HG02623 (cell line): ENCODE measurements around the gene NR3C1.

Experiments
- ATAC-seq: cut with Tn5 transposase; IDR thresholded peaks from one replicate; pipeline ENCODE4 v1.9.1; 2021; ENCODE audit warnings: moderate library complexity; ENCODE audit not compliant: unreplicated experiment

Gene NR3C1

GRCh38 chr5:143314099-143314498, 89.4 kb downstream of the NR3C1 start:
- no peak for ATAC-seq

GRCh38 chr5:143313298-143313852, 90.1 kb downstream of the NR3C1 start:
- ATAC-seq, result no peak

- ATAC-seq, result no peak
Observed at GRCh38 chr5:143312822-143313221, 90.7 kb downstream of the NR3C1 start.

DNA sequence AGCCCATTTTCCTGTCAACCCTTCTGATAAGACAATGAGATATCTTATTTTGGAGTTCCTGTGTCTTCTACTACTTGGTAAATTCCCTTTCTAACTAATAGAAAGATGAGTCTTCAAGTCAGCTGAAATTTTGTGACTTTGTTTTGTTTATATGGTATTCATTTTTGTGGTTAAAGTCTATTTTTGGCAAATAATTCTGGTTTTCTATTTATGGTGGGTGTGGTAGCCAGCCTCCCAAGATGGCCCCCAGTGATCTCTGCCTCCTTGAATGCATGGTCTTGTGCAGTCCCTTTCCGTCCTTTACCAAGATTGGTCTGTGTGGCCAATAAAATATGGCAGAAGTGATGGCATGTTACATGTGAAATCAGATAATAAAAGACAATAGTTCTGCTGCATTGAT, 91.5 kb downstream of the NR3C1 start:
- ATAC-seq, result no peak

GRCh38 chr5:143311428-143311827, 92.1 kb downstream of the NR3C1 start:
- no peak for ATAC-seq

- no peak for ATAC-seq
Observed at GRCh38 chr5:143309661-143310431, 93.6 kb downstream of the NR3C1 start.

GRCh38 chr5:143308731-143309130, 94.8 kb downstream of the NR3C1 start:
- no peak for ATAC-seq

GRCh38 chr5:143306040-143306439, 97.4 kb downstream of the NR3C1 start:
- ATAC-seq, result no peak

- no peak for ATAC-seq
Observed at GRCh38 chr5:143304836-143305475, 98.5 kb downstream of the NR3C1 start.

DNA sequence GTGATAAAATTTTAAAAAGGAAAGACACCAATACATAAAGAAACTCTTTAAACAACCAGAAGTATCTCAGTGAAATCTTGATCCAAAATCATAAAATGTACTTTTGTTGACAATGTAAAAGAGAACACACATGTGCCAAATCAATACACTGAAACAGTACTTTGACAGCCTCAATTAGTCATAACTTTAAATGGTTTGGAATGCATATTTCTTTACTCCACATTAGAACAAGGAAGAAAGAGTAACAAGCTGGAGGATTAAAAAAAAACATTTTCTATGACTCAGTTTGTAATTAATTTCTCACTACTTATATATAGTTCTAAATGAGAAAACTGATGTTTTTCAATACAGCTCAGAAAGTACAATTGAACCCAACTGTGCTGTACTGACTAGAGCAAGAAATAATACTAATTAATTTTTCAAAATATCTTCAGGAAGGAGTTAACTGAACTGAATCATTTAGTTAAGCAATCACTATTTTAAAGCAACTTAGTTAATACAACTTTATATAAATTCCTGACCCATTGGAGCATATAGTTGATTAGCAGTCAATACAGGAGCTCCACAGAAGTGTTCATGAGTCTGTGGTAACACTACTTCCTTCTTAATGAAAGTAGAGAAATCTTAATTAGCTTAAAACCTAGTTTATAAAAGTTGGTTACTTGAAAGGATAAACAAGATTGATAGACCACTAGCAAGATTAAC, 101.0 kb downstream of the NR3C1 start:
- no peak for ATAC-seq

DNA sequence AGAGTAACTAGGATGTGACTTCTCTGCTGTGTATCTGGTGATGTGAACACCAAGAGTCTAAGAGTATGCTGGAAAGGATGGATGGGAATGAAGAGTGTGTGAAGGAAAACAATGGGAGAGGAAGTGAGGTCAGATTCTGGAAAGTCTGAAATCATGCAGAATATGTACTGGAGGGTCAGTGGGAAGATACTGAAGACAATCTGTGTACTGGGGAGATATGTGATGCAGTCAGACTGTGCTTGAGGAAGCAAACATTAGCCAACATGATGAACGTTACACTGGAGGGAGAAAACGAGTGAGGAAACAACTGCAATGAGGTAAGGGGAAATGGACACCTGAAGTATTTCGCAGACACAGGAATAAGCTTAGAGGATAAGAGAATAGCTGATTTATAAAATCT, 105.7 kb downstream of the NR3C1 start:
- ATAC-seq, result no peak

GRCh38 chr5:143290125-143290524, 113.4 kb downstream of the NR3C1 start:
- ATAC-seq, result no peak

GRCh38 chr5:143284521-143284920, 119.0 kb downstream of the NR3C1 start:
- no peak for ATAC-seq

GRCh38 chr5:143284002-143284401, 119.5 kb downstream of the NR3C1 start:
- ATAC-seq, result no peak

- no peak for ATAC-seq
Observed at GRCh38 chr5:143281226-143281625, 122.3 kb downstream of the NR3C1 start.

GRCh38 chr5:143279698-143280097, 123.8 kb downstream of the NR3C1 start:
- no peak for ATAC-seq

- no peak for ATAC-seq
Observed at GRCh38 chr5:143277536-143277935, 126.0 kb downstream of the NR3C1 start.

DNA sequence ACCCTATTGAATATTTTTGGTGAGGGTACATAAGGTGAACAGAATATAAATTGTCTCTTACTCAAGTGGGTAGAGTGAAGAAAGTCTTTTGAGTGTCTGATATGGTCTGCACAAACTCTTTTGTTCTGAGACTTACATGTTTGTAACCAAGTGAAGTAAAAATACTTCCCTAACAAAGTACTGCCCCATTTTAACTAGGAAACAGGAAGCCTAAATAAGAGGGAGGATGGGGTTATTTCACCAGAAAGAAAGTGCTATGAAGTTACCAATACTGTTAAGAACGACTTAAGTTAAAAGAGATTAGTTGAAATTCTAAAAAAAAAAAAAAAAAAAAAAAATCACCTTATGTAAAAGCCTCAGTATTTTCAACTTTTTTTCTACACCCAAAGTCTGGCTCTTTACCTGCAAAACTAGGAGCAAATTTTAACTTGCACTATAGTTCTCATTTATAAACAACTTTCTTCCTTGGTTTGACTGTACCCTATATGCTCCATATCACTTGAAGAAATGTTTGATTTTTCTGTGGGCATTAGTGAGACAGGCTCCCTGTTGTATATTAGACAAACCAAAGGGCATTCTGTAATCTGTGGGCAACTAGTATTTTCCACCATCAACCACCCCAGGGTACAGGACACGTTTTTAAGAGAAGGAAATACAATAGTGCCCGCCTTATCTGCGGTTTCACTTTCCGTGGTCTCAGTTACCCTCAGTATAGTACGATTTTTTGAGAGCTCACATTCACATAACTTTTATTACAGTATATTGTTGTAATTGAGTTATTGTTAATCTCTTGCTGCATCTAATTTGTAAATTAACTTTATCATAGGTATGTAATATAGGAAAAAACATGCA, 127.7 kb downstream of the NR3C1 start:
- no peak for ATAC-seq

DNA sequence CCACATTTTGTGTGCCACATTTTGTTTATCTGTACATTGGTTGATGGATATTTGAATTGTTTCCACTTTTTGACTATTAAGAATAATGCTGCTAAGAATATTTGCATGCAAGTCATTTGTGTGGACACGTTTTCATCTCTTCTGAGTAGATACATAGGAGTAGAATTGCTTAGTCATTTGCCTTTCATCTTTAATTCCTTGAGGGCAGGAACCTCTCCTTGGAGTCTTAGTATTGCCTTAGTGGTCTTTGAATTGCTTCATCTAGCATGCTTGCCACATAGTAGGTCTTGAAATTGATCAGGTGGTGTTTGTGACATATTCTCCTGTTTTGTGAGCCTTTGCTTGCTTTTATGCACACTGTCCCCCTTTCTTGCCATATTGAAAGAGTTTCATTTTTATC, 128.5 kb downstream of the NR3C1 start:
- no peak for ATAC-seq

DNA sequence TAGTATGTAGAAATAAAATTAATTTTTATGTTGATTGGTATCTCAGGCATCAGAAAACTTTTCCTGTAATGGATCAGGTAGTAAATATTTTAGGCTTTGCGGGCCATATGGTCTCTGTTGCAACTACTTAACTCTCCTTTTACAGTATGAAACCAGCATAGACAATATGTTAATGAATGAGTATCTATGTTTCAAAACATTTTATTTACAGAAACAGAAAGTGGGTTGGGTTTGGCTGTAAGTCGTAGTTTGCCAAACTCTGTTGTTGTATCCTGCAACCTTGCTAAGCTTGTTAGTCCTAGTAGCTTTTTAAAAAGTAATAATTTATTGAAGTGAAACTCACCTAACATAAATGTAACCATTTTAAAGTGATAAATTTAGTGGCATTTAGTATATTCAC, 132.1 kb downstream of the NR3C1 start:
- no peak for ATAC-seq

- no peak for ATAC-seq
Observed at GRCh38 chr5:143268388-143268787, 135.1 kb downstream of the NR3C1 start.
